Liver (tissue), 3 donors: Measurements from ENCODE around the gene GALE.
"Not testable (repeated sequence)": the region's sequence is repeated elsewhere in the genome, so short reads cannot be mapped to it uniquely, and the experiment has no call there.

Experiments used
- EGR1 ChIP-seq, 2 donors: IDR thresholded peaks; 2 replicates each; pipeline ENCODE4 v1.6.1; 2016 to 2018; ENCODE audit warnings: antibody characterized with exemption in 2 of 2, low read depth in 2 of 2
- RXRA ChIP-seq, 2 donors: IDR thresholded peaks; 2 replicates each; pipeline ENCODE4 v1.6.1; 2017 to 2018; ENCODE audit warnings: antibody characterized with exemption in 2 of 2, mild to moderate bottlenecking in 1 of 2
- TAF1 ChIP-seq: conservative IDR thresholded peaks from 2 replicates; pipeline ENCODE4 v1.6.1; 2016; ENCODE audit warnings: antibody characterized with exemption, mild to moderate bottlenecking
- TF ChIP-seq, protein P1 (sequence below): IDR thresholded peaks from 2 replicates; pipeline ENCODE4 v1.6.1; 2016; ENCODE audit warnings: antibody characterized with exemption
- TF ChIP-seq, protein P2 (sequence below): fragments of 150-350 bp; IDR thresholded peaks from 2 replicates; pipeline ENCODE4 v1.5.1; 2017; ENCODE audit warnings: improper control_type of control experiment, low read depth, low read length; ENCODE audit not compliant: missing input control
- TF ChIP-seq, protein P3 (sequence below): IDR thresholded peaks from 2 replicates; pipeline ENCODE4 v1.6.1; 2016; ENCODE audit warnings: antibody characterized with exemption, mild to moderate bottlenecking
- TF ChIP-seq, protein P4 (sequence below): IDR thresholded peaks from 2 replicates; pipeline ENCODE4 v1.6.1; 2016; ENCODE audit warnings: antibody characterized with exemption
- donor health status: healthy.
- donor health status: healthy.

DNA sequence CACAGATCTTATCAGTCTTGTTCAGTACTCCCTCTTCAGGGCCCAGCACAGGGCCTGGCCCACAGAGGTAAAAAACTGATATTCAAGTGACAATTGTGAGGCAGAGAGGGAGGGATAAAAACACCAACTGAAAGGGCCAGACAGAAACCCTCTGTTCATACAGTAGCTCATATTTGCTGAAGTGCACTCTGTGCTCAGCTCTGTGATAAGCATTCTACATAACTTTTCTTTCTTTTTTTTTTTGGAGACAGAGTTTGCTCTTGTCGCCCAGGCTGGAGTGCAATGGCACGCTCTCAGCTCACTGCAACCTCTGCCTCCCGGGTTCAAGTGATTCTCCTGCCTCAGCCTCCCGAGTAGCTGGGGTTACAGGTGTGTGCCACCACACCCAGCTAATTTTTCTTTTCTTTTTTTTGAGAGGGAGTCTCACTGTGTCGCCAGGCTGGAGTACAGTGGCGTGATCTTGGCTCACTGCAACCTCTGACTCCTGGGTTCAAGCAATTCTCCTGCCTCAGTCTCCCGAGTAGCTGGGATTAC is 2.3 kb upstream of the GALE start:
- TF ChIP-seq, protein P1, sequence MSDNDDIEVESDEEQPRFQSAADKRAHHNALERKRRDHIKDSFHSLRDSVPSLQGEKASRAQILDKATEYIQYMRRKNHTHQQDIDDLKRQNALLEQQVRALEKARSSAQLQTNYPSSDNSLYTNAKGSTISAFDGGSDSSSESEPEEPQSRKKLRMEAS, result not testable (repeated sequence)
- TF ChIP-seq TAF1; EGR1 (IDR thresholded peaks at IDR 0.05; ENCODE audit: low read depth in 2 of 2); RXRA (IDR thresholded peaks at IDR 0.05): not testable (repeated sequence)
- TF ChIP-seq, protein P2, sequence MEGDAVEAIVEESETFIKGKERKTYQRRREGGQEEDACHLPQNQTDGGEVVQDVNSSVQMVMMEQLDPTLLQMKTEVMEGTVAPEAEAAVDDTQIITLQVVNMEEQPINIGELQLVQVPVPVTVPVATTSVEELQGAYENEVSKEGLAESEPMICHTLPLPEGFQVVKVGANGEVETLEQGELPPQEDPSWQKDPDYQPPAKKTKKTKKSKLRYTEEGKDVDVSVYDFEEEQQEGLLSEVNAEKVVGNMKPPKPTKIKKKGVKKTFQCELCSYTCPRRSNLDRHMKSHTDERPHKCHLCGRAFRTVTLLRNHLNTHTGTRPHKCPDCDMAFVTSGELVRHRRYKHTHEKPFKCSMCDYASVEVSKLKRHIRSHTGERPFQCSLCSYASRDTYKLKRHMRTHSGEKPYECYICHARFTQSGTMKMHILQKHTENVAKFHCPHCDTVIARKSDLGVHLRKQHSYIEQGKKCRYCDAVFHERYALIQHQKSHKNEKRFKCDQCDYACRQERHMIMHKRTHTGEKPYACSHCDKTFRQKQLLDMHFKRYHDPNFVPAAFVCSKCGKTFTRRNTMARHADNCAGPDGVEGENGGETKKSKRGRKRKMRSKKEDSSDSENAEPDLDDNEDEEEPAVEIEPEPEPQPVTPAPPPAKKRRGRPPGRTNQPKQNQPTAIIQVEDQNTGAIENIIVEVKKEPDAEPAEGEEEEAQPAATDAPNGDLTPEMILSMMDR, result not testable (repeated sequence)
- TF ChIP-seq, protein P3, sequence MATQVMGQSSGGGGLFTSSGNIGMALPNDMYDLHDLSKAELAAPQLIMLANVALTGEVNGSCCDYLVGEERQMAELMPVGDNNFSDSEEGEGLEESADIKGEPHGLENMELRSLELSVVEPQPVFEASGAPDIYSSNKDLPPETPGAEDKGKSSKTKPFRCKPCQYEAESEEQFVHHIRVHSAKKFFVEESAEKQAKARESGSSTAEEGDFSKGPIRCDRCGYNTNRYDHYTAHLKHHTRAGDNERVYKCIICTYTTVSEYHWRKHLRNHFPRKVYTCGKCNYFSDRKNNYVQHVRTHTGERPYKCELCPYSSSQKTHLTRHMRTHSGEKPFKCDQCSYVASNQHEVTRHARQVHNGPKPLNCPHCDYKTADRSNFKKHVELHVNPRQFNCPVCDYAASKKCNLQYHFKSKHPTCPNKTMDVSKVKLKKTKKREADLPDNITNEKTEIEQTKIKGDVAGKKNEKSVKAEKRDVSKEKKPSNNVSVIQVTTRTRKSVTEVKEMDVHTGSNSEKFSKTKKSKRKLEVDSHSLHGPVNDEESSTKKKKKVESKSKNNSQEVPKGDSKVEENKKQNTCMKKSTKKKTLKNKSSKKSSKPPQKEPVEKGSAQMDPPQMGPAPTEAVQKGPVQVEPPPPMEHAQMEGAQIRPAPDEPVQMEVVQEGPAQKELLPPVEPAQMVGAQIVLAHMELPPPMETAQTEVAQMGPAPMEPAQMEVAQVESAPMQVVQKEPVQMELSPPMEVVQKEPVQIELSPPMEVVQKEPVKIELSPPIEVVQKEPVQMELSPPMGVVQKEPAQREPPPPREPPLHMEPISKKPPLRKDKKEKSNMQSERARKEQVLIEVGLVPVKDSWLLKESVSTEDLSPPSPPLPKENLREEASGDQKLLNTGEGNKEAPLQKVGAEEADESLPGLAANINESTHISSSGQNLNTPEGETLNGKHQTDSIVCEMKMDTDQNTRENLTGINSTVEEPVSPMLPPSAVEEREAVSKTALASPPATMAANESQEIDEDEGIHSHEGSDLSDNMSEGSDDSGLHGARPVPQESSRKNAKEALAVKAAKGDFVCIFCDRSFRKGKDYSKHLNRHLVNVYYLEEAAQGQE, result not testable (repeated sequence)
- TF ChIP-seq, protein P4, sequence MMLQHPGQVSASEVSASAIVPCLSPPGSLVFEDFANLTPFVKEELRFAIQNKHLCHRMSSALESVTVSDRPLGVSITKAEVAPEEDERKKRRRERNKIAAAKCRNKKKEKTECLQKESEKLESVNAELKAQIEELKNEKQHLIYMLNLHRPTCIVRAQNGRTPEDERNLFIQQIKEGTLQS, result not testable (repeated sequence)
